Tibial artery (tissue), 4 donors: ENCODE results near the gene NUDT13.

Source experiments
- DNase-seq, 2 donors: peaks; one replicate each; pipeline ENCODE4 v3.0.0-alpha.2; 2019
- H3K27ac ChIP-seq, 2 donors: fragments of 200-600 bp; sonication (generic) in 1 of 2; 1 replicate in 1 of 2; 2 replicates in 1 of 2; pipeline ENCODE4 v1.5.1; 2018 to 2019; ENCODE audit warnings: mild to moderate bottlenecking in 1 of 2
- H3K27me3 ChIP-seq, 2 donors: fragments of 200-600 bp; sonication (generic) in 1 of 2; one replicate each; pipeline versions ENCODE4 v1.5.1 to v1.6.0; 2016 to 2019
- H3K36me3 ChIP-seq, 3 donors: fragments of 200-600 bp; sonication (generic) in 2 of 3; one replicate each; pipeline ENCODE4 v1.5.1; 2016 to 2019; ENCODE audit warnings: mild to moderate bottlenecking in 2 of 3
- H3K4me1 ChIP-seq, 4 donors: fragments of 200-600 bp; sonication (generic) in 2 of 4; 1 replicate in 3 of 4; 2 replicates in 1 of 4; pipeline ENCODE4 v1.5.1; 2016 to 2019
- H3K4me3 ChIP-seq, 2 donors: fragments of 200-600 bp; sonication (generic) in 1 of 2; 1 replicate in 1 of 2; 2 replicates in 1 of 2; pipeline ENCODE4 v1.5.1; 2018 to 2019; ENCODE audit warnings: mild to moderate bottlenecking in 2 of 2
- H3K9me3 ChIP-seq, 3 donors: fragments of 200-600 bp; sonication (generic) in 1 of 3; one replicate each; pipeline ENCODE4 v1.5.1; 2016 to 2019
- CTCF ChIP-seq, 2 experiments: fragments of 200-600 bp in 1 of 2; fragments of 450-650 bp in 1 of 2; IDR thresholded peaks; one replicate each; pipeline ENCODE4 v1.5.1; 2017 to 2019; ENCODE audit warnings: antibody characterized with exemption in 2 of 2, mild to moderate bottlenecking in 1 of 2, moderate library complexity in 1 of 2
- intact Hi-C: fragments of 100-400 bp; cut with DNase I; formaldehyde crosslinking; loops from one replicate; pipeline ENCODE4 v1.15.0; 2023; ENCODE audit warnings: low total_unique reads

Gene NUDT13

GRCh38 chr10:73086816-73087215 is 23.4 kb upstream of the NUDT13 start:
- no peak for TF ChIP-seq CTCF (IDR thresholded peaks at IDR 0.05)
- Histone ChIP-seq H3K4me1 (peaks cover 0 to 43% (median 6%) of the 10 kb centered on the region in 4 donors), H3K27me3 (no peaks in the 10 kb centered on the region), H3K9me3 (no peaks in the 10 kb centered on the region), H3K4me3 (no peak overlapping the region), H3K36me3 (no peaks in the 10 kb centered on the region), H3K27ac (no peak overlapping the region)
- intact Hi-C loops, result no loop called here
- no peak for DNase-seq

- TF ChIP-seq CTCF (IDR thresholded peaks at IDR 0.05), result no peak
- peaks cover 0 to 39% (median 3%) of the 10 kb centered on the region in 4 donors for H3K4me1 ChIP-seq
- H3K4me3 ChIP-seq, result no peak overlapping the region
- no peak for DNase-seq
- intact Hi-C loops, result no loop called here
- no peaks in the 10 kb centered on the region for H3K27me3 ChIP-seq
- no peak overlapping the region for H3K27ac ChIP-seq
- no peaks in the 10 kb centered on the region for H3K36me3 ChIP-seq
- no peaks in the 10 kb centered on the region for H3K9me3 ChIP-seq
These were observed 22.0 kb upstream of the NUDT13 start for GRCh38 chr10:73088304-73088703.

- Histone ChIP-seq H3K4me1 (peaks cover 0 to 41% (median 6%) of the 10 kb centered on the region in 4 donors), H3K9me3 (no peaks in the 10 kb centered on the region), H3K36me3 (no peaks in the 10 kb centered on the region), H3K27ac (no peak overlapping the region), H3K27me3 (no peaks in the 10 kb centered on the region), H3K4me3 (no peak overlapping the region)
- no peak for TF ChIP-seq CTCF (IDR thresholded peaks at IDR 0.05)
- intact Hi-C loops, result loop anchor here (5.0 kb wide), 1 partner anchor 64 kb away; no protein-coding TSS in a partner anchor
- DNase-seq, result no peak
These were observed 17.4 kb upstream of the NUDT13 start for GRCh38 chr10:73092830-73093229.

- Histone ChIP-seq H3K9me3 (no peaks in the 10 kb centered on the region), H3K4me3 (peak overlapping the region; percentile 67 to 92), H3K36me3 (peaks cover 0 to under 1% (median 0%) of the 10 kb centered on the region in 3 donors), H3K27ac (peak overlapping the region; percentile 97 to 99), H3K4me1 (peaks cover 0 to 31% (median 6%) of the 10 kb centered on the region in 4 donors), H3K27me3 (no peaks in the 10 kb centered on the region)
- intact Hi-C loops, result loop anchor here (5.0 kb wide), 1 partner anchor 63 kb away; no protein-coding TSS in a partner anchor
- TF ChIP-seq CTCF (IDR thresholded peaks at IDR 0.05), result no peak
- no peak for DNase-seq
These were observed 16.1 kb upstream of the NUDT13 start for GRCh38 chr10:73093922-73094850.

- intact Hi-C loops, result loop anchor here (5.0 kb wide), 1 partner anchor 62 kb away; no protein-coding TSS in a partner anchor
- TF ChIP-seq CTCF (IDR thresholded peaks at IDR 0.05), result no peak
These were observed 15.2 kb upstream of the NUDT13 start for GRCh38 chr10:73094986-73095480.

More at GRCh38 chr10:73094986-73095480, 15.2 kb upstream of the NUDT13 start:
- no peak for DNase-seq
- H3K4me1 ChIP-seq, result peaks cover 0 to 31% (median 6%) of the 10 kb centered on the region in 4 donors
- H3K9me3 ChIP-seq, result no peaks in the 10 kb centered on the region
- peak overlapping the region; percentile 67 to 92 for H3K4me3 ChIP-seq
- peaks cover 0 to 9% (median 4%) of the 10 kb centered on the region in 3 donors for H3K36me3 ChIP-seq
- no peaks in the 10 kb centered on the region for H3K27me3 ChIP-seq
- H3K27ac ChIP-seq, result peak overlapping the region; percentile 97 to 99
